WTC11 (cell line): ENCODE data around the gene SGMS1. TPM values are rescaled to one million over a fixed set of nuclear protein-coding genes. Genes with fewer than 3 reads are reported as not detected.

Experiments used
- ATAC-seq: fragments of 200-7000 bp; cut with Tn5 transposase; 2 replicates; pipeline ENCODE4 v1.10.0; 2021; ENCODE audit warnings: mild to moderate bottlenecking, moderate library complexity
- CTCF ChIA-PET: fragments of 300-600 bp; sonication (Branson Sonifier 250); formaldehyde crosslinking; loops from one replicate; lab custom pipeline; 2021; ENCODE audit warnings: antibody characterized with exemption; lab: Charles Lee
- POLR2A ChIA-PET: fragments of 350-600 bp; sonication (Branson Sonifier 250); formaldehyde crosslinking; loops from one replicate; lab custom pipeline; 2021; ENCODE audit warnings: antibody characterized with exemption; lab: Charles Lee
- DNase-seq: peaks from one replicate; pipeline ENCODE4 v3.0.0; 2021; ENCODE audit warnings: low spot score
- H3K27ac Mint-ChIP-seq: 2 replicates; pipeline ENCODE4 v1.8.0; 2021; ENCODE audit warnings: mixed read lengths
- H3K27me3 Mint-ChIP-seq: 2 replicates; pipeline ENCODE4 v1.8.0; 2021; ENCODE audit warnings: low read depth, mild to moderate bottlenecking, moderate library complexity, mixed read lengths
- H3K36me3 Mint-ChIP-seq: 2 replicates; pipeline ENCODE4 v1.8.0; 2021; ENCODE audit warnings: mixed read lengths
- H3K4me1 Mint-ChIP-seq: 2 replicates; pipeline ENCODE4 v1.8.0; 2022; ENCODE audit warnings: mixed read lengths
- H3K4me3 Mint-ChIP-seq: 2 replicates; pipeline ENCODE4 v1.8.0; 2021; ENCODE audit warnings: mild to moderate bottlenecking, moderate library complexity, mixed read lengths
- H3K9me3 Mint-ChIP-seq: 2 replicates; pipeline ENCODE4 v1.8.0; 2021; ENCODE audit warnings: mixed read lengths
- ATF2 ChIP-seq: sonication (generic); formaldehyde crosslinking; IDR thresholded peaks from 2 replicates; pipeline ENCODE4 v1.8.1; 2022; ENCODE audit warnings: low read depth, missing genetic modification reagents, borderline replicate concordance
- CREB1 ChIP-seq: sonication (generic); formaldehyde crosslinking; IDR thresholded peaks from 2 replicates; pipeline ENCODE4 v1.8.0; 2023; ENCODE audit warnings: mild to moderate bottlenecking, missing genetic modification reagents
- EMX1 ChIP-seq: fragments of 250-450 bp; sonication (Bioruptor Pico); IDR thresholded peaks from 2 replicates; pipeline ENCODE4 v1.8.0; 2021; ENCODE audit warnings: mild to moderate bottlenecking
- FOXP1 ChIP-seq: sonication (generic); formaldehyde crosslinking; IDR thresholded peaks from 2 replicates; pipeline ENCODE4 v1.8.0; 2022; ENCODE audit warnings: missing genetic modification reagents, mild to moderate bottlenecking, moderate library complexity, borderline replicate concordance
- JAZF1 ChIP-seq: fragments of 250-450 bp; sonication (Bioruptor Pico); IDR thresholded peaks from 2 replicates; pipeline ENCODE4 v1.9.0; 2021; ENCODE audit warnings: moderate library complexity, mild to moderate bottlenecking, inconsistent platforms
- NFATC4 ChIP-seq: fragments of 250-450 bp; sonication (Bioruptor Pico); IDR thresholded peaks from 2 replicates; pipeline ENCODE4 v1.9.0; 2021; ENCODE audit warnings: mild to moderate bottlenecking
- NFYB ChIP-seq: sonication (generic); formaldehyde crosslinking; conservative IDR thresholded peaks from 2 replicates; pipeline ENCODE4 v1.8.0; 2022; ENCODE audit warnings: low read depth, missing genetic modification reagents
- PREB ChIP-seq: sonication (generic); formaldehyde crosslinking; IDR thresholded peaks from 2 replicates; pipeline ENCODE4 v1.8.1; 2022; ENCODE audit warnings: mild to moderate bottlenecking, missing genetic modification reagents, moderate library complexity, borderline replicate concordance
- PRRX2 ChIP-seq: fragments of 250-450 bp; sonication (Bioruptor Pico); IDR thresholded peaks from 2 replicates; pipeline ENCODE4 v1.8.0; 2021; ENCODE audit warnings: mild to moderate bottlenecking
- SMAD3 ChIP-seq: sonication (generic); formaldehyde crosslinking; IDR thresholded peaks from 2 replicates; pipeline ENCODE4 v1.8.0; 2022; ENCODE audit warnings: missing genetic modification reagents, mild to moderate bottlenecking, borderline replicate concordance
- STAT6 ChIP-seq: sonication (generic); formaldehyde crosslinking; conservative IDR thresholded peaks from 2 replicates; pipeline ENCODE4 v1.8.1; 2023; ENCODE audit warnings: mild to moderate bottlenecking, low read depth, missing genetic modification reagents, moderate library complexity
- ZNF232 ChIP-seq: sonication (generic); formaldehyde crosslinking; IDR thresholded peaks from 2 replicates; pipeline ENCODE4 v1.8.0; 2022; ENCODE audit warnings: mild to moderate bottlenecking, missing genetic modification reagents
- ZNF317 ChIP-seq: sonication (generic); formaldehyde crosslinking; IDR thresholded peaks from 2 replicates; pipeline ENCODE4 v1.8.1; 2023; ENCODE audit warnings: low read depth, mild to moderate bottlenecking, moderate library complexity, missing genetic modification reagents, borderline replicate concordance
- ZNF396 ChIP-seq: fragments of 250-450 bp; sonication (Bioruptor Pico); IDR thresholded peaks from 2 replicates; pipeline ENCODE4 v1.8.0; 2021; ENCODE audit warnings: mild to moderate bottlenecking, moderate library complexity, borderline replicate concordance
- ZNF512 ChIP-seq: sonication (generic); formaldehyde crosslinking; IDR thresholded peaks from 2 replicates; pipeline ENCODE4 v1.8.1; 2022; ENCODE audit warnings: missing genetic modification reagents, borderline replicate concordance
- ZNF532 ChIP-seq: fragments of 250-450 bp; sonication (Bioruptor Pico); IDR thresholded peaks from 2 replicates; pipeline ENCODE4 v1.9.0; 2021; ENCODE audit warnings: mild to moderate bottlenecking, borderline replicate concordance
- ZSCAN18 ChIP-seq: fragments of 250-450 bp; sonication (Bioruptor Pico); IDR thresholded peaks from 2 replicates; pipeline ENCODE4 v2.1.2; 2022; ENCODE audit warnings: mild to moderate bottlenecking, moderate library complexity
- total RNA-seq: library from RNA; stranded (reverse); gene quantifications from 3 replicates; pipeline ENCODE4 v1.2.3, GENCODE V29; 2021
- TF ChIP-seq, protein P1 (sequence below): sonication (generic); formaldehyde crosslinking; IDR thresholded peaks from 2 replicates; pipeline ENCODE4 v1.8.0; 2022; ENCODE audit warnings: mild to moderate bottlenecking, missing genetic modification reagents

The SGMS1 gene
- total RNA-seq, 1 experiment from 2014 or later = 13.2 TPM

GRCh38 chr10:50431133-50431532, 192.6 kb downstream of the SGMS1 start:
- no peak for TF ChIP-seq JAZF1
- no peak for TF ChIP-seq NFATC4 (CRISPR knock-in tag)
- no peak for TF ChIP-seq ZNF232 (CRISPR knock-in tag)
- TF ChIP-seq, protein P1, sequence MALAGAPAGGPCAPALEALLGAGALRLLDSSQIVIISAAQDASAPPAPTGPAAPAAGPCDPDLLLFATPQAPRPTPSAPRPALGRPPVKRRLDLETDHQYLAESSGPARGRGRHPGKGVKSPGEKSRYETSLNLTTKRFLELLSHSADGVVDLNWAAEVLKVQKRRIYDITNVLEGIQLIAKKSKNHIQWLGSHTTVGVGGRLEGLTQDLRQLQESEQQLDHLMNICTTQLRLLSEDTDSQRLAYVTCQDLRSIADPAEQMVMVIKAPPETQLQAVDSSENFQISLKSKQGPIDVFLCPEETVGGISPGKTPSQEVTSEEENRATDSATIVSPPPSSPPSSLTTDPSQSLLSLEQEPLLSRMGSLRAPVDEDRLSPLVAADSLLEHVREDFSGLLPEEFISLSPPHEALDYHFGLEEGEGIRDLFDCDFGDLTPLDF (CRISPR knock-in tag) = no peak
- TF ChIP-seq ZSCAN18 (CRISPR knock-in tag) = no peak
- TF ChIP-seq STAT6 (CRISPR knock-in tag) = no peak
- no peak for TF ChIP-seq PRRX2 (CRISPR knock-in tag)
- peaks cover 16% of the 10 kb centered on the region for H3K4me1 Mint-ChIP-seq
- H3K36me3 Mint-ChIP-seq = no peaks in the 10 kb centered on the region
- no peak overlapping the region; the same call in 1 of the 2 replicates for H3K27ac Mint-ChIP-seq
- POLR2A ChIA-PET = no interaction called here
- CTCF ChIA-PET = no interaction called here
- ATAC-seq (no peak), DNase-seq (no peak)
- no peaks in the 10 kb centered on the region for H3K27me3 Mint-ChIP-seq
- H3K9me3 Mint-ChIP-seq = no peaks in the 10 kb centered on the region; the same call in 1 of the 2 replicates
- H3K4me3 Mint-ChIP-seq = no peak overlapping the region

DNA sequence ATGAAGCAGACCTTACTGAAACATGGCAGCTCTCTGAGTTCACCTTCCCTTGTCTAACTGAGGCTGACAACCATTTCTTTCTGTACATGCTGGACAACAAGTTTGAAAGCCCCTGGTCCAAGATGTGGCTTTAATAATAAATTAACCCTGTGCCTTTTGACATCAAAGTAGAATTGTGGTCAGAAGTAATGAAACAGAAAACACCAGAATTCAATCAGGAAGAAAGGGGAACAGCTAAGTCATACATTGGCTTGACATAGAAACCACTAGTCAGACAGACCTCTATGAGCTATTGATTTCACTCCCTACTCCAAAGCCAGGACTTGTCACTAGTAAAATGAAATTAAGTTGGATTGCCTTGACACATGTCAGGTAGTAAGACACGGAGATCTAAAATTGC, 197.3 kb downstream of the SGMS1 start:
- DNase-seq = no peak
- Mint-ChIP-seq H3K4me1 (peaks cover 19% of the 10 kb centered on the region), H3K4me3 (no peak overlapping the region), H3K36me3 (no peaks in the 10 kb centered on the region), H3K9me3 (peaks cover 6% of the 10 kb centered on the region), H3K27me3 (no peaks in the 10 kb centered on the region), H3K27ac (no peak overlapping the region)
- ATAC-seq = no peak
- CTCF ChIA-PET = no interaction called here
- POLR2A ChIA-PET = no interaction called here
- TF ChIP-seq ATF2 (no peak), PREB (CRISPR knock-in tag) (no peak), ZNF396 (no peak), ZNF532 (CRISPR knock-in tag) (no peak), SMAD3 (no peak), ZNF512 (CRISPR knock-in tag) (no peak), EMX1 (CRISPR knock-in tag) (no peak), NFYB (CRISPR knock-in tag) (no peak), ZNF317 (no peak), CREB1 (CRISPR knock-in tag) (no peak), FOXP1 (no peak), JAZF1 (no peak)
